Measurements from ENCODE around the gene PCDHB12.

GRCh38 chr5:141223112-141223783, 14.7 kb downstream of the PCDHB12 start, which contains the start of gene PCDHB14:
- TF ChIP-seq, protein P1, sequence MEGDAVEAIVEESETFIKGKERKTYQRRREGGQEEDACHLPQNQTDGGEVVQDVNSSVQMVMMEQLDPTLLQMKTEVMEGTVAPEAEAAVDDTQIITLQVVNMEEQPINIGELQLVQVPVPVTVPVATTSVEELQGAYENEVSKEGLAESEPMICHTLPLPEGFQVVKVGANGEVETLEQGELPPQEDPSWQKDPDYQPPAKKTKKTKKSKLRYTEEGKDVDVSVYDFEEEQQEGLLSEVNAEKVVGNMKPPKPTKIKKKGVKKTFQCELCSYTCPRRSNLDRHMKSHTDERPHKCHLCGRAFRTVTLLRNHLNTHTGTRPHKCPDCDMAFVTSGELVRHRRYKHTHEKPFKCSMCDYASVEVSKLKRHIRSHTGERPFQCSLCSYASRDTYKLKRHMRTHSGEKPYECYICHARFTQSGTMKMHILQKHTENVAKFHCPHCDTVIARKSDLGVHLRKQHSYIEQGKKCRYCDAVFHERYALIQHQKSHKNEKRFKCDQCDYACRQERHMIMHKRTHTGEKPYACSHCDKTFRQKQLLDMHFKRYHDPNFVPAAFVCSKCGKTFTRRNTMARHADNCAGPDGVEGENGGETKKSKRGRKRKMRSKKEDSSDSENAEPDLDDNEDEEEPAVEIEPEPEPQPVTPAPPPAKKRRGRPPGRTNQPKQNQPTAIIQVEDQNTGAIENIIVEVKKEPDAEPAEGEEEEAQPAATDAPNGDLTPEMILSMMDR (conservative IDR thresholded peaks at IDR 0.05) = peak; percentile 55
- no peak for TF ChIP-seq ZFX (IDR thresholded peaks at IDR 0.05)
